Esophagus muscularis mucosa (tissue), 3 donors: ENCODE measurements around the gene TSPAN11.

ENCODE experiments used
- CTCF ChIP-seq, 3 experiments: fragments of 200-600 bp in 2 of 3; fragments of 450-650 bp in 1 of 3; sonication (generic) in 2 of 3; IDR thresholded peaks; one replicate each; pipeline ENCODE4 v1.5.1; 2017 to 2019; ENCODE audit warnings: antibody characterized with exemption in 3 of 3, mild to moderate bottlenecking in 2 of 3, moderate library complexity in 1 of 3
- POLR2A ChIP-seq: fragments of 450-650 bp; IDR thresholded peaks from one replicate; pipeline ENCODE4 v1.6.1; 2017; ENCODE audit warnings: antibody characterized with exemption, moderate library complexity, mild to moderate bottlenecking, low read depth
- POLR2AphosphoS5 ChIP-seq, 2 donors: sonication (generic); formaldehyde crosslinking; IDR thresholded peaks; one replicate each; pipeline ENCODE4 v1.6.1; 2017; ENCODE audit warnings: antibody characterized with exemption in 2 of 2

- TF ChIP-seq POLR2A (no peak), CTCF (IDR thresholded peaks at IDR 0.05) (no peak), POLR2AphosphoS5 (IDR thresholded peaks at IDR 0.05) (no peak)
Measured at GRCh38 chr12:30996752-30997151, 70.2 kb downstream of the TSPAN11 start.
